Fibroblast of skin of left biceps (primary cell): Measurements from ENCODE around the gene SNX18.
A peak's percentile ranks its signal among the peaks of the same experiment; 100 is the strongest.

Experiments
- DNase-seq, 2 experiments: peaks; one replicate each; pipeline ENCODE4 v3.0.0-alpha.2; 2013; ENCODE audit warnings: low read depth in 2 of 2

The SNX18 gene

DNA sequence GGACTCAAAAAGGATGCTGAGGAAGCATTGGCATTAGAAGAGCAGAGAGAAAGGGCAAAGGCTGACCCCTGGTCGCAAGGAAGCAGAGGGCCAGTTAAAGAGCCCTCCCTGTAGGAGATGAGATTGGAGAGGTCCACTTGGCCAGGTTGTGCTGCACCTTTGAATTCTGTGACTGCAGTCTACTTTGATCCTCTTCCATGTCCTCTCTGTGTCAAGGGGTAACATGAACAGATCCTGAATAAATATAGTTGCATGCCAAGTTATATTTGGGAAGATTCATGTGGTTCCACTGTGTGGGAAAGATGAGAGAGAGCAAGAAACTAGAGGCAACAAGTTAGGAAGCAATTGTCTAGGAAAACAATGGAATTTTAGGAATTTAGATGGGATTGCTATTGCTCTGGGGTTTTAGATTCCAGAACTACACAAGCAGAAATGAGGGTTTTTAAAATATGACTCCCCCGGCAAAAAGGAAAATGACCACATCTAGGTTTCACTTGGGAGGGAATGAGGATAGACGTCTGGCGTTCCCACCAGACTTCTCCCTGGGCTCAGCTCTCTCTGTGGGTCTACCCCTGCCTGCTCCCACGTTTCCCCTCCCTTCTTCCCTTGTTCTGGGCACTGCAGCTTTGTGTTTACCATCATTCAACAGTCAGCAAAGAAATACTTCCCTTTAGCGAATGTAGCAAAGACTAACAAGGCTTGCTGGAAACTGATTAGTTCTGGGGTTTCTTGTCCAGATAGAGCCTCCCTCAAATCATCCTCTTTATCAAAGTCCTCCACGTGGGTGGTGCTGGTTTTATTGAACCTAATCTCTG is 63.6 kb downstream of the SNX18 start:
- DNase-seq: peak; percentile 48 to 56

DNA sequence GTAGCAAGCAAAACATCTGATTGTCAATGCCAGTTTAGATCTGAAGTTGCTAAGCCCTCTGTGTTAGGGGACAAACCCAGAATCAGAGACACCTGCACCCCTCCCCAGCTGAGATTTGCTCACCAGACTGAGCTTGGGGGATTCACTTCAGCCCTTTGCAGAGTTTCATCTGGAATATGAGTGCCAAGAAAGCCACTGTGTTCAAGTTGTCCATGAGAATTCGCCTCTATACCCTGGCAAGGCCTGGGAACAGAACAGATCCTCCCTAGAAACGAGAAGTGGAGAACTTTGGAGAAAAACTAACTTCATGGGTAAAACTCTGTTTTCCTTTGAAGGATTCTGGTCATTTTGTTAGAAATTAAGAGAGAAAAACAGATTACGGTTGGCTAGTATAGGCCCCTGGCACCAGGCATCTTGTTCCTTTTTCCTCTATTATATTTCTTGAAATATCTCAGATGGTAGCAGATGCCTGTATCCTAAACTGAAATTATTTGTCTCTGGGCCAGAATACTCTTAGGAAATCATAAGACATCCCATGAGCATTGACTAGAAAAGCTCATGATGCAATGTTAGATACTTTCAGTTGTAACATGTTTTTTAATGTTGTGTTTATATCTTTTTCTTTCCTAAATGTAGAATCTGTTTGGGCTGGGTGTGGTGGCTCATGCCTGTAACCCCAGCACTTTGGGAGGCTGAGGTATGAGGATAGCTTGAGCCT is 64.4 kb downstream of the SNX18 start:
- DNase-seq: peak in 1 of 2 experiments; percentile 33

GRCh38 chr5:54586336-54586735 is 68.8 kb downstream of the SNX18 start:
- no peak for DNase-seq

- no peak for DNase-seq
Measured at GRCh38 chr5:54589786-54590185, 72.2 kb downstream of the SNX18 start.

DNA sequence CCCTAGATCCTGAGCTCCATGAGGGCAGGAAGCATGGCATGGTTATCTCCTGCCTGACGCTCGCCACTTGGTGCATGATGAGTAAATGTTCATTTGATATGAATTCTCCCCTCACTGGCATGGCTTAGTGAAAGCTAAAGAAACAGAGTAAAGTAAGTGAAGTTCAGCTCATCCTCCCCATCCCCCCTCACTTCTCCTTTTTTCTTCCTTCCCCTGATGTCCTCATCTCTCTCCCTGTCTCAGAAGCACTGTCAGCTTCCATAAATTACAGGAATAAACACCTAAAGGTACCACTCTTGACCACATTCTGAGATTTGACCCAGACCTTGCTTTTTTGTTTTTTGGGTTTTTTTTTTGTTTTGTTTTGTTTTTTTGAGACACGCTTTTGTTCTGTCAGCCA is 73.3 kb downstream of the SNX18 start:
- DNase-seq: no peak

- no peak for DNase-seq
Measured at GRCh38 chr5:54593779-54594178, 76.2 kb downstream of the SNX18 start.

DNA sequence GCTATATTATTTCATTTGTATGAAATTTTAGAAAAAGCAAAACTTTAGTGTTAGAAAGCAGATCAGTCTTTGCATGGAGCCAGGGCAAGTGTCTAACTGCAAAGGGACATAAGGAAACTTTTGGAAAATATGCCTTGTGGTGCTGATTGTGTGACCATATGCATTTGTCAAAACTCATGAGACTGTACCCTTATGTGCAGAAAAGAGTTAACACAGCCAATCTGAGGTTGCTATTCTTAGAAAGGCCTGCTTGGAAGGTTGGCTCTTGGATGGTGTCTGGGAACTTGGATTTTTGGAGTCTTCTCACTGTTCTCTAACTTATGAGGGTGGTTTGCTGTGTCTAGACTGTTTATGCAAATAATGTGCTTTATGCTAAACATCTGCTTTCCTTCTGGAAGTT is 76.6 kb downstream of the SNX18 start:
- no peak for DNase-seq

DNA sequence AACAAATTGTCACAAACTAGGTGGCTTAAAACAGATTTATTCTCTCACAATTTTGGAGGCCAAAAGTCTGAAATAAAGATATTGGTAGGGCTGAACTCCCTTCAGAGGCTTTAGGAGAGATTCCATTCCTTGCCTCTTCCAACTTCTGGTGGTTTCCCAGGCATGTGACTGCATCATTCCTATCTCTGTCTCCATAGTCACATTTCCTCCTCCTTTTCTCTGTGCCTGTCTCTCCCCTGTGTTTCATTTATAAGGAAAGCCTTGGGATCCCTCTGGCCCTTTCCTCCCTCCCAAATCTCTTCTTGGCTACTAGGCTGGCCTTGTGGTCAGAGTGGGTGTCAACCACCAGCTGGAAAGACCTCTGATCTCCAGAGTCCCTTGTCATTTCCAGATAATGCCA is 78.2 kb downstream of the SNX18 start:
- no peak for DNase-seq
